B cell (primary cell): Measurements from ENCODE around the gene TARP.

ENCODE experiments used
- EZH2 ChIP-seq: IDR thresholded peaks from 2 replicates; pipeline ENCODE4 v1.6.1; 2012; ENCODE audit warnings: borderline replicate concordance, low read depth, mild to moderate bottlenecking, moderate library complexity, low read length; ENCODE audit not compliant: insufficient read depth, poor library complexity, severe bottlenecking
- TF ChIP-seq, protein P1 (sequence below): fragments of 200-600 bp; IDR thresholded peaks from one replicate; pipeline ENCODE4 v1.8.0; 2022; ENCODE audit warnings: antibody characterized with exemption, mild to moderate bottlenecking

DNA sequence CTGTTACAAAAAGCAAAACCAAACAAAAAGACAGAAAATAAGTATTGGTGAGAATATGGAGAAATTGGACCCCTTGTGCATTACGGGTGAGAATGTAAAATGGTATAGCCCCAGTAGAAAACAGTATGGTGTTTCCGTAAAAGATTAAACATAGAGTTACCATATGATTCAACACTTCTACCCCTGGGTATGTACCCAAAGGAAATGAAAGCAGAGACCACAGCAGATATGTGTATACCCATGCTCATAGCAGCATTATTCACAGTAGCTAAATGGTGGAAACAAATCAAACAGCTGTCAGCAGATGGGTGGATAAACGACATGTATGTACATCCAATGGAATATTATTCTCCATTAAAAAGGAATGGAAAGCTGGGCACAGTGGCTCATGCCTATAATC lies 53.0 kb downstream of the TARP start:
- TF ChIP-seq, protein P1, sequence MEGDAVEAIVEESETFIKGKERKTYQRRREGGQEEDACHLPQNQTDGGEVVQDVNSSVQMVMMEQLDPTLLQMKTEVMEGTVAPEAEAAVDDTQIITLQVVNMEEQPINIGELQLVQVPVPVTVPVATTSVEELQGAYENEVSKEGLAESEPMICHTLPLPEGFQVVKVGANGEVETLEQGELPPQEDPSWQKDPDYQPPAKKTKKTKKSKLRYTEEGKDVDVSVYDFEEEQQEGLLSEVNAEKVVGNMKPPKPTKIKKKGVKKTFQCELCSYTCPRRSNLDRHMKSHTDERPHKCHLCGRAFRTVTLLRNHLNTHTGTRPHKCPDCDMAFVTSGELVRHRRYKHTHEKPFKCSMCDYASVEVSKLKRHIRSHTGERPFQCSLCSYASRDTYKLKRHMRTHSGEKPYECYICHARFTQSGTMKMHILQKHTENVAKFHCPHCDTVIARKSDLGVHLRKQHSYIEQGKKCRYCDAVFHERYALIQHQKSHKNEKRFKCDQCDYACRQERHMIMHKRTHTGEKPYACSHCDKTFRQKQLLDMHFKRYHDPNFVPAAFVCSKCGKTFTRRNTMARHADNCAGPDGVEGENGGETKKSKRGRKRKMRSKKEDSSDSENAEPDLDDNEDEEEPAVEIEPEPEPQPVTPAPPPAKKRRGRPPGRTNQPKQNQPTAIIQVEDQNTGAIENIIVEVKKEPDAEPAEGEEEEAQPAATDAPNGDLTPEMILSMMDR, result no peak
- no peak for TF ChIP-seq EZH2
